Gastroesophageal sphincter (tissue), 4 donors: ENCODE results near the gene SMAD6. TPM values are rescaled to one million over a fixed set of nuclear protein-coding genes. Genes with fewer than 3 reads are reported as not detected.

Source experiments
- ATAC-seq: fragments of 150-250 bp; one replicate; pipeline ENCODE4 v1.9.1; 2016; ENCODE audit warnings: mild to moderate bottlenecking, moderate library complexity
- H3K27ac ChIP-seq, 4 donors: fragments of 200-600 bp; sonication (generic) in 3 of 4; 1 replicate in 3 of 4; 2 replicates in 1 of 4; pipeline ENCODE4 v1.5.1; 2016 to 2019
- H3K27me3 ChIP-seq: fragments of 200-600 bp; sonication (generic); one replicate; pipeline ENCODE4 v1.5.1; 2019
- H3K36me3 ChIP-seq, 2 donors: fragments of 200-600 bp; sonication (generic); one replicate each; pipeline ENCODE4 v1.5.1; 2019; ENCODE audit warnings: control low read depth in 1 of 2
- H3K4me1 ChIP-seq, 3 donors: fragments of 200-600 bp; sonication (generic); 1 replicate in 2 of 3; 2 replicates in 1 of 3; pipeline ENCODE4 v1.5.1; 2016 to 2019; ENCODE audit warnings: control low read depth in 2 of 3
- H3K4me3 ChIP-seq, 2 donors: fragments of 200-600 bp; sonication (generic); one replicate each; pipeline ENCODE4 v1.5.1; 2019; ENCODE audit warnings: mild to moderate bottlenecking in 1 of 2, moderate library complexity in 1 of 2
- H3K9me3 ChIP-seq, 3 donors: fragments of 200-600 bp; sonication (generic); one replicate each; pipeline ENCODE4 v1.5.1; 2017 to 2019; ENCODE audit warnings: control low read depth in 2 of 3
- CTCF ChIP-seq, 4 experiments: fragments of 200-600 bp in 2 of 4; fragments of 450-650 bp in 2 of 4; sonication (generic) in 1 of 4; IDR thresholded peaks; one replicate each; pipeline ENCODE4 v1.5.1; 2017 to 2019; ENCODE audit warnings: antibody characterized with exemption in 4 of 4, mild to moderate bottlenecking in 2 of 4, moderate library complexity in 2 of 4
- EP300 ChIP-seq: sonication (generic); formaldehyde crosslinking; IDR thresholded peaks from one replicate; pipeline ENCODE4 v1.6.1; 2017; ENCODE audit warnings: antibody characterized with exemption, mild to moderate bottlenecking
- POLR2A ChIP-seq, 2 donors: fragments of 450-650 bp; IDR thresholded peaks; one replicate each; pipeline ENCODE4 v1.6.1; 2017; ENCODE audit warnings: antibody characterized with exemption in 2 of 2, mild to moderate bottlenecking in 2 of 2, moderate library complexity in 1 of 2
- POLR2AphosphoS5 ChIP-seq: sonication (generic); formaldehyde crosslinking; IDR thresholded peaks from one replicate; pipeline ENCODE4 v1.6.1; 2017; ENCODE audit warnings: antibody characterized with exemption
- WGBS, 2 donors: methylation state at CpG; one replicate each; pipeline ENCODE4 v1.1.5; 2018; ENCODE audit warnings: low coverage in 1 of 2; 5-methylcytosine and 5-hydroxymethylcytosine counted together
- total RNA-seq, 4 donors: library from RNA; depleted of rRNA; stranded (reverse); fragments of >200 nt; gene quantifications; one replicate each; pipeline ENCODE4 v1.1.0, GENCODE V29; 2016

The SMAD6 gene
- total RNA-seq, 4 donors from 2014 or later: 9.9 to 11.2 (median 10.9) TPM

- Histone ChIP-seq H3K4me3 (no peak overlapping the region), H3K27ac (no peak overlapping the region), H3K9me3 (no peaks in the 10 kb centered on the region), H3K36me3 (no peaks in the 10 kb centered on the region), H3K27me3 (no peaks in the 10 kb centered on the region), H3K4me1 (peaks cover 0 to 36% (median 8%) of the 10 kb centered on the region in 3 donors)
- 70 to 83% methylated on average over 2 to 3 of the region's 10 CpGs for WGBS, 2 donors
- ATAC-seq: no peak
- no peak for TF ChIP-seq POLR2AphosphoS5
- no peak for TF ChIP-seq CTCF (IDR thresholded peaks at IDR 0.05)
- TF ChIP-seq POLR2A (IDR thresholded peaks at IDR 0.05): no peak
- no peak for TF ChIP-seq EP300
These were observed 33.2 kb downstream of the SMAD6 start for GRCh38 chr15:66734961-66735908.

- H3K27ac ChIP-seq: no peak overlapping the region
These were observed 33.9 kb downstream of the SMAD6 start for GRCh38 chr15:66735909-66736305.

GRCh38 chr15:66737243-66738010 is 35.4 kb downstream of the SMAD6 start:
- Histone ChIP-seq H3K36me3 (no peaks in the 10 kb centered on the region), H3K9me3 (no peaks in the 10 kb centered on the region), H3K27ac (no peak overlapping the region), H3K4me1 (peaks cover 0 to 41% (median 8%) of the 10 kb centered on the region in 3 donors), H3K4me3 (no peak overlapping the region), H3K27me3 (no peaks in the 10 kb centered on the region)
- 71 to 87% methylated on average over 3 to 5 of the region's 11 CpGs for WGBS, 2 donors
- no peak for ATAC-seq
- TF ChIP-seq CTCF (IDR thresholded peaks at IDR 0.05) (no peak), POLR2AphosphoS5 (no peak), POLR2A (IDR thresholded peaks at IDR 0.05) (no peak), EP300 (no peak)

More at GRCh38 chr15:66735909-66736305, 33.9 kb downstream of the SMAD6 start:
- H3K4me1 ChIP-seq: peaks cover 0 to 35% (median 8%) of the 10 kb centered on the region in 3 donors
- H3K36me3 ChIP-seq: no peaks in the 10 kb centered on the region
- no peak for ATAC-seq
- no peak for TF ChIP-seq POLR2AphosphoS5
- no peak for TF ChIP-seq EP300
- TF ChIP-seq CTCF (IDR thresholded peaks at IDR 0.05): no peak
- TF ChIP-seq POLR2A (IDR thresholded peaks at IDR 0.05): no peak
- H3K27me3 ChIP-seq: no peaks in the 10 kb centered on the region
- 40 to 61% methylated on average over 6 to 9 of the region's 9 CpGs for WGBS, 2 donors
- no peak overlapping the region for H3K4me3 ChIP-seq
- H3K9me3 ChIP-seq: no peaks in the 10 kb centered on the region

GRCh38 chr15:66738116-66738515 is 36.1 kb downstream of the SMAD6 start:
- Histone ChIP-seq H3K4me3 (no peak overlapping the region), H3K36me3 (no peaks in the 10 kb centered on the region), H3K27me3 (no peaks in the 10 kb centered on the region), H3K9me3 (no peaks in the 10 kb centered on the region), H3K27ac (no peak overlapping the region), H3K4me1 (peaks cover 0 to 40% (median 8%) of the 10 kb centered on the region in 3 donors)
- 70 to 97% methylated on average over 2 to 5 of the region's 10 CpGs for WGBS, 2 donors
- no peak for ATAC-seq
- TF ChIP-seq POLR2A (IDR thresholded peaks at IDR 0.05) (no peak), EP300 (no peak), CTCF (IDR thresholded peaks at IDR 0.05) (no peak), POLR2AphosphoS5 (no peak)
